Fibroblast of gingiva (primary cell): ENCODE data around the gene CTDP1.

Experiments
- DNase-seq: peaks from one replicate; pipeline ENCODE4 v3.0.0-alpha.2; 2011; ENCODE audit warnings: low read depth

Gene CTDP1

DNA sequence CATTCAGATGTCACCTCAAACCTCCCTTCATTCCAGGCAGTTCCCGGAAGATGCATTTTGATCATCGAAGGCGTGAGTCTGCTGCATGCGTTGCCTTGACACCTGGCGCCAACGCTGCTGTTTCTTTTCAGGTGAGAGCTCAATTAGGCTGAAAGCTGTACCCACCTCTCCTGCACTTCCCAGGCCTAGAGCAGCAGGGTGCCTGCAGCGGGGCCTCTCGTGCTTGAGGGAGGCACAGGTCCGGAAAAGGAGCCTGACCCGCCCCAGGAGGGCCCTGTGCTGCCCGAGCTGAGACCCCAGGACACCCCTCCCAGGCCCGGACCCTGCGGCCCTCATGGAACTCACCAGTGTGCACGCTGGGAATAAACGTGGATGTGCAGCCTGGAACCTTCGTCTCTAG, 86.7 kb downstream of the CTDP1 start:
- DNase-seq = no peak

DNA sequence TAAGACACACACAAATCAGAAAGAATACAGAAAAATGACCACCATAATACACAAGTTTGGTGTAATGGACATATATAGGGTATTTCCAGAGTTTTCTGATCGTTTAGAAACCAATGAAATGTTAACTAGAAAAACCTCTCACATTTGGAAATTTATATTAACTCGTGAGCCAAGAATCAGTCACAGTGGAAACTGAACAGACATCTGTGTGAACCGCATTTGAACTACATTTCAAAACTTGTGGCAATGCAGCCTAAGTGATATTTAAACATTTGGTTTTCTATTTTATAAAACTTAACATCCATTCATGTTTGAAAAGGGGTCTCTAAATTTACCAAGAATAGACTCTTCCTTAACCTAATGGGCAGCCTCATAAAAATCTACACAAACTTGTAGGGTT, 89.1 kb downstream of the CTDP1 start:
- DNase-seq = no peak

DNA sequence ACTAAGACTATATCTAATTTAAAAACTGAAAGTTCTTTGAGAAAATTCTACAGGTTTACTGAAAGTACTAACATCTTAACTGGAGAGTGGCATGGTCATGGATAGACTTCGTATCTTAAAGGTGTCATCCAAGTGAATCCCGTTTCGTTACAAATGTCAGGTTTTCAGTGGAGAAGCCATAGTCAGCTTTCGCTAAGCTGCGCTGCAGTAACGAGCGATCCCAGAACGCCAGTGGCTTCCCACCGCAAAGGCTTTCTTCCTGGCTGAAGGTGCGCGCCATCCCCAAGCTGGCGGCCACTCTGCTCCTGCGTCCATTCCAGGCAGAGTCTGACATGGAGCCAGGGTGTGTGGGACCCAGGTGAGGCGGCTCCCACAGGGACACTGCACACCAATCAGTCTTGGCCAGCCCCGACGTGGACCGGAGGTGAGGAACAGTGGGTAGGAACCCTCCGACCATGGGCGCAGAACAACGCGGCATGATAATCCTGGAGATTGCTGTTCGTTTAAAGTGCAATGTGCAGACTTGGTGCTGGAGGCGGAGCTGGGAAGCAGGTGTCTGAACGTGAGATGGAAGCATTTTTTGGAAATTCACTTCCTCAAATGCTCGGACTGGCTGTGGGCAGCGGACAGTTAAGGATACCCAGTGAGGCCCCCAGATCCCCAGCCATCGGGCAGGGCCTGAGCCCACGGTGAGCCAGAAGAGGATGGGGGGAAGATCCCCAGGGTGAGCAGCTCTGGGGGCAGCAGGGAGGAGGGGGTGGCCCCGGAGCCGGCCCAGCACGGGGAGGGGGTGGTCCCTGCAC, 90.3 kb downstream of the CTDP1 start:
- DNase-seq = no peak

DNA sequence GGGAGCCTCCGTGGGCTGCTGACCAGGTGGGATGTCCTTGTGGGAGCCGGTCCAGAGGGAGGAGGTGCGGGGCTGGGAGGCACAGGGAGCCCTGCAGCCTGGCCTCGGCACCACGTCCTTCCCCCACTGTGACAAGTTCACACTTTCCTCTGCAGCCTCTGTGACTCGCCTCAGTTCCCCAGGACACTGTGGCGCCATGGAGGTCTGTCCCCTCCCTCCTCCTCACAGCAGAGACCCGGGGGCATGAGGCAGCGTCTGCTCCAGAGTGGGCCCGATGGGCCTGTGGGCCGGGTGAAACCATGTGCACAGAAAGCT, 90.9 kb downstream of the CTDP1 start:
- DNase-seq = no peak

DNA sequence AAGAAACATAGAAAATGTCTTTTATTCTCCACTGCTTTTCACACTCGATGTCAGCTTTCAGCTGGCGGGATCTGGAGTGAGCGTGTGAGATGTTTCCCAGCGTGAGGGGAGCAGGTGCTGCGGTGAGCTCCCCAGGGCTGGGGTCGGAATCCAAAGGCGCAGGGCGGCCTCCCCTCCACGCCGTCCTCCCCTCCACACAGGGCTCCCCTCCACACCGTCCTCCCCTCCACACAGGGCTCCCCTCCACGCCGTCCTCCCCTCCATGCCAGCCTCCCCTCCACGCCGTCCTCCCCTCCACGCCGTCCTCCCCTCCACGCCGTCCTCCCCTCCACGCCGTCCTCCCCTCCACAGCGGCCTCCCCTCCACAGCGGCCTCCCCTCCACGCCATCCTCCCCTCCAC, 91.2 kb downstream of the CTDP1 start:
- DNase-seq = no peak

DNA sequence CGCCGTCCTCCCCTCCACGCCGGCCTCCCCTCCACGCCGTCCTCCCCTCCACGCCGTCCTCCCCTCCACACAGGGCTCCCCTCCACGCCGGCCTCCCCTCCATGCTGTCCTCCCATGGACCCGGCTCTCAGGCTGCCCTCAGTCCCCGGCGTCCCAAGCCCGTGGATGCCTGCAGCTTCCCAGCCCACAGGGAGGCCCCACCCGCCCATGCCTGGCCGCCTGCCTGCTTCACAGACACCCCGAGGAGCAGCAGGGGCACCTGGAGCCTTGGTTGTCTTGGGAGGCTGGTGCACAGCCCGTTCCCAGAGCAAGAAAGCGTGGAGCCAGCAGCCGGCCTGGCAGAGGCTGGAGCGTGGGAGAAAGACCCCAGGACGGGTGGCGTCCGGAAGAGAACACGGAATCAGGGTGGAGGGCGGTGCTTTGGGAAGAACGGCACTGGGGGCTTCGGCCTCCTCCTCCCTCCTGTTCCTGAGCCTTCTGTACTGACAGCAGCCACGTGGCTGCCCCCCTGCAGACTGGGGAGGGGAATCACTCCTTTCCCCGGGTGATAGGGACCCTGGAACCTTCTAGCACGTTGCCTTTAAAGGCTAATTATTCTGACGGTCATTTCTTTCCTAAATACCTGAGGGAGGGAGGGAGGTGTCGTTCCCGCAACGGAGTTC, 92.0 kb downstream of the CTDP1 start:
- DNase-seq = no peak

DNA sequence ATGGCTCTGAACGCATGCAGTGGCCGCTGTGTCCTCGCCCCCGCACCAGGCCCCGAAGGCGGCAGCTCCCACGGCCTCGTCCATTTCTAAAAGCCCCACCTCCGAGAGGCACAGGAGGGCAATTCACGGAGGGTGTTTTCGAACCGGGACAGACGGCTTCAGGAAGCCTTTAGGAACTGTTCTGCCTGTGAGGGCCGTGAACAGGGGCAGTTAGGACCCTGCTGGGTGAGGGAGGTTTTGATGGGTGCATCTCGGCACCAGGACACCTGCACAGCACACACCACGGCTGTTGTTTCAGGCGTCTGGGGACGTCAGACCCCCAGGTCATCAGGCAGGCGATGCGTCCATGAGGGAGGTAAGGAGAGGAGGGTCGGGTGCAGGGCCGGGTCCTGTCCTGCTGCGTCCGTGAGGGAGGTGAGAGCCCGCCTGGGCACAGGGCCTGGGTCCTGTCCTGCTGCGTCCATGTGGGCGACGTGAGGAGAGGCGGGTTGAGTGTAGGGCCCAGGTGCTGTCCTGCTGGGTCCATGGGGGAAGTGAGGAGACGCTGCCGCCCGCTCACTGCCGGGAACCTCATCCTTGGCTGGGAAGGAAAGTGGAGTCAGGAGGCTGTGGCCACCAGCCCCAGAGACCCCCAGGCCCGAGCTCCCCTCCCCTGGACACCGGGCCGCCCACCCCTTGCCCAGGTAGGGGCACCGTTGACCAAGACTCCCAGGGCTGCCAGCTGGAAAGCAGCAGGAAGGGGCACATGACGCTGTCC, 92.7 kb downstream of the CTDP1 start:
- no peak for DNase-seq

DNA sequence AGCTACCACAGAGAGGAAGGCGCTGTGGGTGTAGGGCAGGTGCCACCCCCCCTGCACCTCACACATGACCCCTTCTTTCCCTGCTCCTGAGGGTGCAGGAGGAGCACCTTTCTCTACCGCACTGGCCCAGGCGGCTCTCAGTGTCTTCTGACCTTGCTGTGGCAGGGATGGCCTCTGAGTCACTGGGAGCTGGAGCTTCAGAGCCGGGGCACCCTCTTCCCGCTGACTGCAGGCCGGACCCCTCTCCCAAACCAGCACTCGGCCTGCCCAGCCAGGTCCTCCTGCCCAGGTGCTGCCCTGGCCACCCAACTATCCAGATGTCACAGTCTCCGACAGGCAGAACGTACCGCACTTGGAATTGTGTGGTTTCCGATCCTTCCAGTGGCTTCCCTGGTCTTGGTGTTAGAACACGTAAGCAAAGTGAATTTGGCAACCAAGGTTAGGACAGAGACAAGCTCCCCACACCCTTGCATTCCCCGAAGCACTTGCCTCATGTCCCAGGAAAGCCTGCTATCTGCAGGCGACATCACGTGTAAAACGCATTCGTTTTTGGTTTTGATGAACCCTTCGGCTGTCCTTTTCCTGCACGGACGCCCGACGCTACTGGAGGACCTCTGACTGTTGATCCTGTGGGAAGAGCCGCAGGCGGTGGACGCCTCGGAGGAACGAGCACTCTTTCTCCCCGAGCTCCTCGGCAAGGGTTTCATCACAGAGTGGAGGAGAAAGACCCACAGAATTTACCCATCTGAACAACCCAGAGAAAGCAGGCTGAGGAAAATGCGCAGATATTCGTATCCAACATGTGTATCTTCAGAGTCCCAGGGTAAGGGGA, 93.5 kb downstream of the CTDP1 start:
- DNase-seq = no peak

DNA sequence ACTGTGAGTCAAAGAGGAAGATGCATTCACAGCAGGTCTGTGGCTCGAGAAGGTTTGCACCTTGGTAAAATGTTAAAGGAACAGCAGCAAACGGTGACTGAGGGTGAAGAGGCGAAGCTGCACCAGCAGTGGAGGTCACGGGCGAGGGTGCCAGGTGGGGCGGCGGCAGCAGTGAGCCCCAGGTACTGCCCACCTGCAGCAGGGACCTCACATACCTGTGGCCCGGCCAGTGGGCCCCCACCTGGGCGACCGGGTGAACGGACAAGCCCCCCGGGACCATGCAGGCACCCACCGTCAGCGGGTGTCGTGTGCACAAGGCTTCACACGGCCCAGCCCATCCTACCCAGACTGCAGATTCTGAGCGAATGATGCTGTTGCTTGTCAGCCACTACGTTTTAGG, 94.5 kb downstream of the CTDP1 start:
- no peak for DNase-seq

DNA sequence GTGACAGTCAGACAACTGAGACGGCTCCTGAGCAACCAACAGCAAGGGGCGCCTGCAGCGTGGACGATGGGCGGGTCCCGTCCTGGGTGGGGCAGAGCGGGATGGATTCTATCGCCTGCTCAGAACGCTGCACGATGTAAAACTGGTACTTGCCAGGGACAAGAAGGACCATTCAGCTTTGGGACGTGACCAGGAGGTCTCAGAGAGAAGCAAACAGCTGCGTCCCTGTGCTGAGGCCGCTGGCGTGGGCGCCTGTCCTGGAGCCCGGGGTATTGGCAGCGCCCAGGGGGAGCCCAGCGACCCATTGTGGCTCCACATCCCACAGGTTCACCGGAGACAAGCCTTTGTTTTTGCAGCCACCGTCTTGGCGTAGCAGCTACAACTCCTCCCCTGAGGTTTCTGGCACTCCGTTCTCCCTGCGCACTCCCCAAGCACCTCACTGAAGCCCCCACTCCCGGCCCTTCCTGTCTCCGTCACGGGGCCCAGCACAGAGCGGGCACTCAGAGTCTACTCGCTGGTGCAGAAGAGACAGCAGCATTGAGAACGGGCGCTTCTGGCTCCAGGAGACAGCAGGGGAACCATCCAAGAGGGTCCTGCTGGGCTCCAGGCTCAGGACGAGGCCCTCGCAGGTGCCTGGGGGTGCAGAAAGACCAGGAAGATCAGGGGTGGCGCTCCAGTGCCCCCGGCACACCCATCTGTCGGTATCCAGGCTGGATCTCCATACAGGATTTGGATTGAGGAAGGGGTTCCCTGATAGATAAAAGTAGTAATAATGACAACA, 96.0 kb downstream of the CTDP1 start:
- DNase-seq = no peak

DNA sequence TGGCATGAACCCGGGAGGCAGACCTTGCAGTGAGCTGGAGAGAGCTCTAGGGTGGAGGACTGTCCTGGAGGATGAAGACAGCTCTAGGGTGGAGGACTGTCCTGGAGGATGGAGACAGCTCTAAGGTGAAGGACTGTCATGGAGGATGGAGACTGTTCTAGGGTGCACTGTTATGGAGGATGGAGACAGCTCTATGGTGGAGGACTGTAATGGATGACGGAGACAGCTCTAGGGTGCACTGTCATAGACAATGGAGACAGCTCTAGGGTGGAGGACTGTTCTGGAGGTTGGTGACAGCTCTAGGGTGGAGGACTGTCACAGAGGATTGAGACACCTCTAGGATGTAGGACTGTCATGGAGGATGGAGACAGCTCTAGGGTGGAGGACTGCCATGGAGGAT, 97.1 kb downstream of the CTDP1 start:
- DNase-seq = no peak

DNA sequence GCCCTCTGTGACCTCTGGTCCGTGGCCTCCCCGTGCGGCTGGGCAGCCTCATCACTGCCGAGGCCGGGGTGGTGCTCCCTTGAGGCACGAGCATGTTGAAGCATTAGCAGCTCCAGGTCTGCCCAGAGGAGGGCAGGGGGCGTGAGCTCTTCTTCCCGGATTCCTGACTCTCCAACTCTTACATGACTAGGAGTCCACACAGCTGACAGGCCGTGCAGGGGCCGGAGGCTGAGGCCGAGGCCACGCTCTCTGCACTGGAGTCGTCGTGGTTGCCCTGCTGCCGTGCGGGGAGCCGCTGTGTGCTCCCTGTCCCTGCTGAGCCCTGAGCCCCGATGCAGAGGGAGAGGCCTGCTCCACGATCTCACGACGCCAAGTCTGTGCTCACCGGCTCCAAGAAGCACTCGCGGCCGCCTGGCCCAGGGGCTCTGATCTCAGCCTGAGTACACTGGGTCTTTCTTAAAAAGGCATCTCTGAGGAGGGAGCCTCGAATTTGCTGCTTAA, 98.7 kb downstream of the CTDP1 start:
- DNase-seq = no peak

DNA sequence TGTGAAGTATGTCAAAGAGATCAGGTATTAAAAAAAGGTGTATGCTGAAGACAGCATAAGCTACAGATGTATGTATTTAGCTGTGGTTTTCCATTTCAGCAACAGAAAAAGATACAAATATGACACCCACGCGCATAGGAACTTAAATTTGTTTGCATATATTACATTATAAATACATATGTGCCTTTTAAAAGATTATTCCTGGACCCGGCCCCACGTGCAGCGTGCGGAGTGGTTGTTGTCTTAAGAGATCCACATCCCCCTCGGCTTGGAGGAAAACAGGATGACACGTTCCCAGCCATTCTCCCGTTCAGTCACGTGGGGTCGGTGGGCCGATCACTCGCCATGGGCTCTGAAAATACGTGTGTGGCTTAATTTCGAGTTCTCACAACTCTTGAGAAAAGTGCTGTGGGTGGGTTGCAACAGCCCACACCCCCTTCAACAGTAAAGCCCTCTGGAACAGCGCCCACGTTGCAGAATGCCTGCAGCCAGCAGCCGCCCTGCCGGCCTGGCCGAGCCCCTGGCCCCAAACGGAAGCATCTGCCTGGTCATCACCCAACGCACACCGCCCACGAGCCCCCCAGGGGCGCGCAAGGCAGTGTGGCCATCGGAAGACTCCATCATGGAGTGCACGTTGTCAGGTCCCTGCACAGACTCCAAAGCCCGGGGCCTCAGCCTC, 99.6 kb downstream of the CTDP1 start:
- DNase-seq = no peak

DNA sequence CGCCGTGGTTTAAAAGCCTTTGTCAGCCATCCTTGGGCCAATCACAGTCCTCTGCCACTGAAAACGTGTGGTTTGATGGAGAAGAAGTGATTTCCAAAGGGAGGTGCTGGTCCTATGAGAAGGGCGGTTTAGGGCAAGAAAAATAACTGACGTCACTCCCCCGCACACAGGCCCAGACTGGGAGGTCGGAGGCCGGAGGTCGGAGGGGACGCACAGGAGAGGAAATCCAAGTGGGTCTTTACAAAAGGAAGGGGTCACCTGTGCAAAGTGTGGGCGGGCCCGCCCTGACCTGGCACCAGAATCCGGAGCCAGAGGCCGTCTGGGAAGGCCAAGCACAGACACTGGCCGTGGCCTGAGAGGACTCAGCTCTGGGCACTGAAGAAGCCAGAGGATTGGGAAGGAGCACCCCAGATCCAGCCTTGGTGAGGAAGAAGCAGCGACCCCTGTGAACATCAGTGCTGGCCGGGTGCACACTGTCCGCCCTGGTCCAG, 100.1 kb downstream of the CTDP1 start:
- DNase-seq = no peak

DNA sequence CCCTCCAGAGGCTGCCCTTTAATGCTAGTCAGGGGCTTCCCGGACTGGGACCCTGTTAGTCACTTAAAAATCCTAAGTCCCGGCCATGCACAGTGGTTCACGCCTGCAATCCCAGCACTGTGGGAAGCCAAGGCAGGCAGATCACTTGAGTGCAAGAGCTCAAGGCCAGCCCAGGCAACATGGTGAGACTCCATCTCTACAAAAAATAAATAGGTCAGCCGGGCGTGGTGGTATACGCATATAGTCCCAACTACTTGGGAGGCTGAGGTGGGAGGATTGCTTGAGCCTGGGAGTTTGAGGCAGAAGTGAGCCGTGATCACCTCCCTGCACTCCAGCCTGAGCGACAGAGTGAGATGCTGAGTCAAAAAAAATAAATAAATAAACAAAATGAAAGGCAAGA, 100.9 kb downstream of the CTDP1 start:
- DNase-seq = no peak

DNA sequence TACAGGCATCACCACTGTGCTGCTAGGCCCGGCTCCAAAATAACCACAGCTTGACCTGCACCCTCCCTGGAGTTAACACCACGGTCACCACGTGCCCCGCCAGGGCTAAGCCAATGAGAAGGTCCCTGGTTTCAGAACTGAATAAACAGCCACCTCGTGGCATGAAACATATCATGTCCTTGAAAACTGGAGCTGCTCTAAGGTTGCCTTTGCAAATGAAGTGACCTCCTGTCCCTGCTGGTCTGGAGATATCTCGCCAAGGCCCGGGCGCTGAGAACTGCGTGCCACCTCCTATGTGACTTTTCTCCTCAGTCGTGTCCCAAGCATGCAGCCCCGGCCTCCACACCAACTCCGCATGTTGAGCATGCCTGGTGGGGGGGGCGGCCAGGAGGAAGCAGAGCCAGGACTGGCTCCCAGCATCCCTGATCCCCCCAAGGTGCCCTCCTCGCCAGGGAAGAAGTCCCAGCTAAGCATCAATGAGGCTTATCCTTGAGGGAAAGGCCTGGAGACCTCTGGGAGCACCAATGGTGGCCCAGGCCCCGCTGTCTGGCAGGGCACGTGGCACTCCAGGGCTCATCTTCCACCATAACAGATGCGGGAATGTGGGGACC, 101.8 kb downstream of the CTDP1 start:
- no peak for DNase-seq

DNA sequence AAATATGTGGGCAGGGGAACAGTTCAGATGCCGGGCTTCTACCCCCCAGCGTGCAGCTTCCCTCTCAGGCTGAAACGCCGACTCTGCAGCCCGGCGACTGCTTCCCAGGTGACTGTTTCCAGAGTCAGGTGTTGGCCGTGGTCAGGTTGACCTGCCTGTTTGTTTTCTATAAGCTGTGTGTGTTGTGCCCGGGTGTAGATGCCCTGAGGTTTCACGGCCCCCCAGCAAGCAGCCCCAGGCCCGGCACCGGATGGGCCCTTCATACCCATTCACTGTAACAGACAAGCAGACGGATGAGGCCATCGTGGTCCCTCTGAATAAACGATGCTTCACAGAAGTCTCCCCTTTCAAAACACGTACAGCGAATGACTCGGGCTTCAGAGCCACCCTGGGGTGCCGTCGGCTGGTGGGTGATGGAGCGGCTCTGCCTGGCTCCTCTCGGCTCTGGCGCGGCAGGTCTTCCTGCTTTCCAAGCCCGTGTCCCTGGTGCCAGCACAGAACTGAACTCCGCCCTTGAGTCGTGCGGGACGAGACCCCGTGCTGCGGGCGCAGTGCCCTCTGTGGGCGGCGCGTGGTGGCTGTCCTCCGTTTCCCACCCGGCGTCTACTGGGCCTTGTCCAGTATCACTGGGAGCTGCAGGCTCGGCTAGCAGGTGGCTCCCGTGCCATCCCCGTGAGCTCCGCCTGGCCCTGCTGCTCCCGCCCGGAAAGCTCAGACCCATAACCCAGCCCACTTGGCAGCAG, 103.1 kb downstream of the CTDP1 start:
- no peak for DNase-seq

DNA sequence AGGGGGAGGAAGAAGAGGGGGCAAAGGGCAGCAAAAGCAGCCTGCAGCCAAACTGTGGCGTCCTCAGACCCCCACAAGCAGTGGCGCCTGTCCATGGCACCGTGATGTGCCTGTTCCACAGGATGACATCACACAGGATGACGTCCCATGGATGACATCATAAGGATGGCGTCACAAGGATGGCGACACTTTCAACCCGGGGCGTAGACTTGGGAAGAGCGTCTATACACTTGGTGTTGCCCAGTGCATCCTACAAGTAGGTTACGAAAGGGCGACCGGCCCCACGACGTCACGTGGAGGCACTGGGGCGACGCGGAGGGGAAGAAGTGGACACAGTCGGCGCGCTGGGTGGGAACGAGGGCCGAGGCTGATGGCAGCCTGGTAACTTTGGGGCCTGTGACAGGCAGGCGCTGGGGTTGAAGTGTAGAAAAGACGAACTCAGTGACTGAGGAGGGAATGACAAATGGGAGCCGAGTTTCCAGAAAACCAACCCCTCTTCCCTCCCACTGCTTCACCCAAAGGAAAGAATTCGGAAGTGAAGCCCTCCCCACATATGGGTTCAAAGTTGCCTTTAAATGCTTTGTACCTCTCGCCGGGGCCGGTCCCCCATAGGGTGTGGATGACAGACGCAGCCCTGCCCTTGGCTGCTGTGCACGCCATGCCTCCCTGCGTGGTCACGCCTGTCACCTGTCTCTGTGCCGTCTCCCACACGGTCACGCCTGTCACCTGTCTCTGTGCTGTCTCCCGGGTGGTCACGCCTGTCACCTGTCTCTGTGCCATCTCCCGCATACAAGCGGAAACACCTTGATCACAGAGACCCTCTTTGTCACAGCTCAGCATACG, 104.7 kb downstream of the CTDP1 start:
- DNase-seq = no peak
